ENCODE data around the gene SLC2A3. TPM values are rescaled to one million over a fixed set of nuclear protein-coding genes. Genes with fewer than 3 reads are reported as not detected.
"Not testable (repeated sequence)": the region's sequence is repeated elsewhere in the genome, so short reads cannot be mapped to it uniquely, and the experiment has no call there.

SLC2A3 gene
- total and polyA plus RNA-seq, 2 of the 13 experiments (the other 11 are each of a cell fraction or from before 2014, with no cell fraction given) = 39.3 to 580 TPM

- ATAC-seq = no peak
- Histone ChIP-seq H3K27ac (ENCODE audit: extremely low read length, insufficient read depth, low read length) (no peak overlapping the region), H3K27me3 (ENCODE audit: control insufficient read depth in 1 of 2, insufficient read depth in 2 of 2, low read length in 2 of 2) (no peaks in the 10 kb centered on the region), H3K9me3 (ENCODE audit: low read length) (no peaks in the 10 kb centered on the region), H3K9ac (ENCODE audit: insufficient read depth, low read depth, low read length) (no peak overlapping the region), H4K20me1 (ENCODE audit: insufficient read depth, low read length) (no peaks in the 10 kb centered on the region), H3K4me2 (ENCODE audit: low read depth, low read length) (no peak overlapping the region), H3K79me2 (ENCODE audit: insufficient read depth, low read length) (no peaks in the 10 kb centered on the region), H3K4me3 (replicated peaks in 1 of 3; ENCODE audit: insufficient read depth in 1 of 3, low read depth in 2 of 3, low read length in 3 of 3) (no peak overlapping the region), H3K4me1 (ENCODE audit: insufficient read depth, low read length) (peaks cover 44% of the 10 kb centered on the region), H3K36me3 (replicated peaks in 1 of 2; ENCODE audit: control insufficient read depth in 1 of 2, insufficient read depth in 2 of 2, low read length in 2 of 2) (no peaks in the 10 kb centered on the region), H2AFZ (ENCODE audit: low read length) (no peak overlapping the region)
- in situ Hi-C loops (cut with HindIII; ENCODE audit: extremely low pct_ligation_motif_present, low pct_unique_long_range_greater_than_20kb) = no loop called here
- POLR2A ChIA-PET = no interaction called here
- BruUV-seq (replicated peaks) = no TSS peak
- CTCF ChIA-PET (ENCODE audit: low intra/inter-chr PET ratio, low total read pairs) = no interaction called here
- intact Hi-C loops (cut with micrococcal nuclease; ENCODE audit: unreplicated experiment) = no loop called here
- WGBS (ENCODE audit: low lambda C conversion rate) = 92% methylated on average over 4 of the region's 4 CpGs
- TF ChIP-seq HBP1 (CRISPR knock-in tag; IDR thresholded peaks at IDR 0.05; ENCODE audit: low read depth) (no peak), ZNF468 (CRISPR knock-in tag; IDR thresholded peaks at IDR 0.05) (no peak), ZBTB2 (CRISPR knock-in tag; IDR thresholded peaks at IDR 0.05; ENCODE audit: low read depth) (no peak), ZIK1 (CRISPR knock-in tag; IDR thresholded peaks at IDR 0.05; ENCODE audit: borderline replicate concordance, low read depth) (no peak), ZSCAN9 (CRISPR knock-in tag; IDR thresholded peaks at IDR 0.05; ENCODE audit: borderline replicate concordance) (no peak), PRPF4 (IDR thresholded peaks at IDR 0.05; ENCODE audit: low read depth, low read length, poor library complexity, severe bottlenecking) (no peak)
- DNase-seq (ENCODE audit: low spot score) = no peak
- FAIRE-seq = no peak
Observed at GRCh38 chr12:7981446-7981845, 45.5 kb upstream of the SLC2A3 start.

- FAIRE-seq = peak; percentile 40
- POLR2A ChIA-PET; DNase-seq (ENCODE audit: low spot score); H3K27me3 ChIP-seq (ENCODE audit: control insufficient read depth in 1 of 2, insufficient read depth in 2 of 2, low read length in 2 of 2); H3K36me3 ChIP-seq (replicated peaks in 1 of 2; ENCODE audit: control insufficient read depth in 1 of 2, insufficient read depth in 2 of 2, low read length in 2 of 2); ATAC-seq; in situ Hi-C loops (cut with HindIII; ENCODE audit: extremely low pct_ligation_motif_present, low pct_unique_long_range_greater_than_20kb); H3K79me2 ChIP-seq (ENCODE audit: insufficient read depth, low read length); intact Hi-C loops (cut with micrococcal nuclease; ENCODE audit: unreplicated experiment); H4K20me1 ChIP-seq (ENCODE audit: insufficient read depth, low read length); H3K4me2 ChIP-seq (ENCODE audit: low read depth, low read length); H3K9ac ChIP-seq (ENCODE audit: insufficient read depth, low read depth, low read length); H3K27ac ChIP-seq (ENCODE audit: extremely low read length, insufficient read depth, low read length); CTCF ChIA-PET (ENCODE audit: low intra/inter-chr PET ratio, low total read pairs); H3K9me3 ChIP-seq (ENCODE audit: low read length); H3K4me3 ChIP-seq (replicated peaks in 1 of 3; ENCODE audit: insufficient read depth in 1 of 3, low read depth in 2 of 3, low read length in 3 of 3); BruUV-seq (replicated peaks); H2AFZ ChIP-seq (ENCODE audit: low read length): not testable (repeated sequence)
- 92% methylated on average over 12 of the region's 13 CpGs for WGBS (ENCODE audit: low lambda C conversion rate)
- H3K4me1 ChIP-seq (ENCODE audit: insufficient read depth, low read length) = peaks cover 18% of the 10 kb centered on the region
Observed at GRCh38 chr12:7977351-7978124, 41.6 kb upstream of the SLC2A3 start.
